Left colon (tissue), 2 donors: Measurements from ENCODE around the gene FBXO41. TPM values are rescaled to one million over a fixed set of nuclear protein-coding genes. Genes with fewer than 3 reads are reported as not detected.

ENCODE experiments used
- ATAC-seq: fragments of 200-7000 bp; cut with Tn5 transposase; one replicate; pipeline ENCODE4 v1.9.1; 2020; ENCODE audit warnings: mild to moderate bottlenecking, moderate library complexity
- DNase-seq, 2 donors: peaks; one replicate each; pipeline ENCODE4 v3.0.0-alpha.2; 2020
- intact Hi-C, 2 donors: fragments of 100-400 bp; cut with DNase I in 1 of 2; cut with micrococcal nuclease in 1 of 2; formaldehyde crosslinking; loops; one replicate each; pipeline versions ENCODE4 v1.11.2 to v1.14.0; 2022; cut with DNase I, micrococcal nuclease
- total RNA-seq, 2 donors: library from RNA; stranded (reverse); fragmentation: NEBNext Ultra II Directional; extraction: Animal tissue kit (Norgen Biotek cat#: 25700); gene quantifications; one replicate each; pipeline ENCODE4 v1.2.1, GENCODE V29; 2021
- donor health status: DM: no; HTN: no; CAD: no.
- donor health status: DM: yes; HTN: yes; CAD: no.

Gene FBXO41
- total RNA-seq, 2 donors from 2014 or later = 2.1 to 2.5 TPM

- ATAC-seq (no peak), DNase-seq (no peak)
- intact Hi-C loops = no loop called here
Observed at GRCh38 chr2:73254343-73255006, 29.8 kb downstream of the FBXO41 start.

GRCh38 chr2:73253901-73254300 is 30.4 kb downstream of the FBXO41 start:
- DNase-seq (no peak), ATAC-seq (peak; percentile 36)
- intact Hi-C loops = no loop called here

- intact Hi-C loops = no loop called here
- ATAC-seq (no peak), DNase-seq (no peak)
Observed at GRCh38 chr2:73253400-73253799, 30.9 kb downstream of the FBXO41 start.

GRCh38 chr2:73252238-73253027 is 31.8 kb downstream of the FBXO41 start:
- intact Hi-C loops = no loop called here
- ATAC-seq (no peak), DNase-seq (no peak)

- ATAC-seq = no peak
Observed at GRCh38 chr2:73250872-73251846, 33.1 kb downstream of the FBXO41 start.

GRCh38 chr2:73249636-73250035 is 34.6 kb downstream of the FBXO41 start:
- ATAC-seq (no peak), DNase-seq (no peak)
- intact Hi-C loops = no loop called here

More at GRCh38 chr2:73250872-73251846, 33.1 kb downstream of the FBXO41 start:
- DNase-seq = no peak
- intact Hi-C loops = no loop called here

GRCh38 chr2:73246850-73247249 is 37.4 kb downstream of the FBXO41 start:
- intact Hi-C loops = no loop called here
- DNase-seq (no peak), ATAC-seq (no peak)

GRCh38 chr2:73244580-73244979 is 39.7 kb downstream of the FBXO41 start:
- ATAC-seq = no peak
- intact Hi-C loops = no loop called here
- no peak for DNase-seq

- intact Hi-C loops = no loop called here
- no peak for ATAC-seq
- DNase-seq = no peak
Observed at GRCh38 chr2:73243884-73244570, 40.3 kb downstream of the FBXO41 start.

- ATAC-seq (no peak), DNase-seq (no peak)
- intact Hi-C loops = no loop called here
Observed at GRCh38 chr2:73239776-73240175, 44.5 kb downstream of the FBXO41 start.

GRCh38 chr2:73238976-73239375 is 45.3 kb downstream of the FBXO41 start:
- ATAC-seq (no peak), DNase-seq (no peak)
- intact Hi-C loops = no loop called here

- intact Hi-C loops = no loop called here
- ATAC-seq = no peak
Observed at GRCh38 chr2:73238149-73238548, 46.1 kb downstream of the FBXO41 start.

GRCh38 chr2:73237168-73237567 is 47.1 kb downstream of the FBXO41 start:
- DNase-seq (no peak), ATAC-seq (no peak)
- intact Hi-C loops = no loop called here

More at GRCh38 chr2:73238149-73238548, 46.1 kb downstream of the FBXO41 start:
- no peak for DNase-seq

GRCh38 chr2:73235315-73236028 is 48.8 kb downstream of the FBXO41 start:
- ATAC-seq (no peak), DNase-seq (no peak)
- intact Hi-C loops = no loop called here

- DNase-seq (peak; percentile 88 to 91), ATAC-seq (peak; percentile 79)
- intact Hi-C loops = no loop called here
Observed at GRCh38 chr2:73233932-73234832, 50.1 kb downstream of the FBXO41 start, which contains the start of gene CCT7. CCT7 (plus strand) TSS chr2:73234308; CDS start chr2:73234379, 71 bp downstream.

- intact Hi-C loops = no loop called here
- peak; percentile 86 for ATAC-seq
- peak; percentile 97 to 100 for DNase-seq
Observed at GRCh38 chr2:73233154-73233931, 50.9 kb downstream of the FBXO41 start, which contains the start of gene PRADC1. PRADC1 (minus strand) TSS chr2:73233239; CDS start chr2:73233160, 79 bp downstream.
